Activated CD4-positive, alpha-beta T cell treated with anti-CD3 and anti-CD28 coated beads for 36 hours (primary cell): ENCODE results near the gene NOXA1. TPM values are rescaled to one million over a fixed set of nuclear protein-coding genes. Genes with fewer than 3 reads are reported as not detected.
"Not testable (repeated sequence)": the region's sequence is repeated elsewhere in the genome, so short reads cannot be mapped to it uniquely, and the experiment has no call there.

Experiments
- ATAC-seq: fragments of 200-7000 bp; cut with Tn5 transposase; one replicate; pipeline ENCODE4 v1.10.0; 2021; ENCODE audit warnings: mild to moderate bottlenecking, moderate library complexity
- CTCF ChIA-PET: fragments of 350-600 bp; sonication (Branson Sonifier 250); formaldehyde crosslinking; loops from one replicate; lab custom pipeline; 2021; ENCODE audit warnings: antibody characterized with exemption; lab: Charles Lee
- POLR2A ChIA-PET: fragments of 350-600 bp; sonication (Branson Sonifier 250); formaldehyde crosslinking; loops from one replicate; lab custom pipeline; 2021; ENCODE audit warnings: antibody characterized with exemption, inconsistent platforms; lab: Charles Lee
- DNase-seq: peaks from one replicate; pipeline ENCODE4 v3.0.0-alpha.2; 2020
- H3K27ac Mint-ChIP-seq: one replicate; pipeline ENCODE4 v1.8.0; 2021; ENCODE audit warnings: mixed read lengths
- H3K27me3 Mint-ChIP-seq: one replicate; pipeline ENCODE4 v1.8.0; 2021; ENCODE audit warnings: mixed read lengths
- H3K36me3 Mint-ChIP-seq: one replicate; pipeline ENCODE4 v1.8.0; 2021; ENCODE audit warnings: low read depth, mixed read lengths
- H3K4me1 Mint-ChIP-seq: one replicate; pipeline ENCODE4 v1.8.0; 2021; ENCODE audit warnings: mixed read lengths
- H3K4me3 Mint-ChIP-seq: one replicate; pipeline ENCODE4 v1.8.0; 2021; ENCODE audit warnings: mild to moderate bottlenecking, moderate library complexity, mixed read lengths
- H3K9me3 Mint-ChIP-seq: one replicate; pipeline ENCODE4 v1.8.0; 2021; ENCODE audit warnings: low read depth, mixed read lengths
- intact Hi-C, 2 experiments: fragments of 100-400 bp; cut with DNase I in 1 of 2; cut with micrococcal nuclease in 1 of 2; formaldehyde crosslinking; loops; one replicate each; pipeline versions ENCODE4 v1.14.2 to v1.15.1; 2022 to 2024; cut with DNase I, micrococcal nuclease
- total RNA-seq, 2 experiments: library from RNA; stranded (reverse); gene quantifications; one replicate each; pipeline ENCODE4 v1.2.3, GENCODE V29; 2021

NOXA1 gene
- total RNA-seq, 2 experiments from 2014 or later = 0.97 to 1.7 TPM

DNA sequence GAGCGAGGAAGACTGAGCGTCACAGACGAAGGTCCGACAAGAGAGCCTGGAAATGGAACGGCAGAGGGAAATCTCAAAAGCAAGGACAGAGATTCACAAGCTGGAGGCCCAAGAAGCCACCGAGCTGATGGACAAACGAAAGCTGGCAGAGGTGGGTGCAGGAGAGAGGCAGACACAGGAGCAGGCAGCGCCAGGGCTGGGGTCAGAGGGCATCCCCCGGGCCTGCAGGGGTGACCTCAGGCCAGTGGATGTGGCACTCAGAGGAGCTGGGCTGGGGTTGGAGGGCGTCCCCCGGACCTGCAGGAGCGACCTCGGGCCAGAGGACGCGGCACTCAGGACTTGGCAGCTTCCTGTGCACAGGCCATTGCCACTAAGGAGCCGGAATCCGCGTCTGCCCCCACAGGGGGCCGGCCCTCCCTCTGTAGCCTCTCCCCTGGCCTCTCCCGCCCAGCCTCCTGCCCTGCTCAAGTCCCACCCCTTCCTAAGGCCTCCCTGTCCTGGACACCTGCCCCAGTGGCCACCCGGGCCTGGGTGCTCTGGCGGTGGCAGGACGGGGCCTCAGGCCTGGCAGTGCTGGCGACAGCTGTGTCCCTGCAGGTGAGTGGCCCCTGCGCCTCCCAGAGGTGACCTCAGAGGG is 40.6 kb upstream of the NOXA1 start:
- DNase-seq (peak; percentile 4), ATAC-seq (no peak)
- Mint-ChIP-seq H3K4me3 (no peak overlapping the region), H3K4me1 (peaks cover 8% of the 10 kb centered on the region), H3K36me3 (no peaks in the 10 kb centered on the region), H3K27ac (no peak overlapping the region), H3K27me3 (no peaks in the 10 kb centered on the region), H3K9me3 (no peaks in the 10 kb centered on the region)
- intact Hi-C loops = no loop called here
- ChIA-PET POLR2A (no interaction called here), CTCF (interaction anchor here (0.7 kb wide), 1 partner anchor 158 kb away, joined by 4 read pairs; no protein-coding TSS in a partner anchor)

GRCh38 chr9:137383081-137383783 is 40.0 kb upstream of the NOXA1 start:
- no peaks in the 10 kb centered on the region for H3K9me3 Mint-ChIP-seq
- ATAC-seq (no peak), DNase-seq (peak; percentile 9)
- no peak overlapping the region for H3K27ac Mint-ChIP-seq
- ChIA-PET POLR2A (no interaction called here), CTCF (interaction anchor here (0.7 kb wide), 1 partner anchor 158 kb away, joined by 4 read pairs; no protein-coding TSS in a partner anchor)
- H3K4me1 Mint-ChIP-seq = peaks cover 11% of the 10 kb centered on the region
- no peaks in the 10 kb centered on the region for H3K36me3 Mint-ChIP-seq
- H3K4me3 Mint-ChIP-seq = no peak overlapping the region
- intact Hi-C loops = no loop called here
- no peaks in the 10 kb centered on the region for H3K27me3 Mint-ChIP-seq

GRCh38 chr9:137383784-137384756 is 39.1 kb upstream of the NOXA1 start:
- DNase-seq = no peak
- Mint-ChIP-seq H3K27ac (no peak overlapping the region), H3K9me3 (no peaks in the 10 kb centered on the region), H3K4me3 (no peak overlapping the region), H3K27me3 (no peaks in the 10 kb centered on the region), H3K36me3 (no peaks in the 10 kb centered on the region), H3K4me1 (peaks cover 11% of the 10 kb centered on the region)
- ChIA-PET CTCF (interaction anchor here (0.6 to 0.7 kb wide), 3 partner anchors 8 to 337 kb away, joined by 3 to 4 read pairs (median 3); no protein-coding TSS in a partner anchor), POLR2A (no interaction called here)
- intact Hi-C loops = no loop called here
- no peak for ATAC-seq

DNA sequence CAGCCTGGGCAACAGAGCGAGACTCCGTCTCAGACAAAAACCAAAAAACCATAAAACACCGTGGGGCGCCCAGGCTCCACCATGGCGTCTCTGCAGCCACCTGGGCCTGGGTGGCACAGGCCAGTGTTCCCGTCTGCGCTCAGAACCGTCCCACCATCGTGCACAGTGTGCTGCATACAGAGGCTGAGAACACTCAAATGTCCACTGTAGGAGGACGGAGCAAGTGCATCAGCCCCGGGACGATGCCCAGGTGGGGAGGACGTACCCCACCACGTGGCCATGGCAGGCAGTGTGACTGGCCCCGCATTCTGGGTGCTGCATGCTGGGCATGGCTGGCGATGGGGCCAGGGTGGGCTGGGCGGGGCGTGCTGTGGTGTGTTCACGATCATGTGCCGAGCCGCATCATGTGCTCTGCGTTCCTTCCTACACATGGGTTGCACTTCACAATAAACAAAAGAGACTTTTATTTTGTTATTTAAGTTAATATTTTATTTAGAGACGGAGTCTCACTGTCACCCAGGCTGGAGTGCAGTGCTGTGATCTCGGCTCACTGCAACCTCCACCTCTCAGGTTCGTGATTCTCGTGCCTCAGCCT is 38.0 kb upstream of the NOXA1 start:
- Mint-ChIP-seq H3K27me3 (no peaks in the 10 kb centered on the region), H3K36me3 (no peaks in the 10 kb centered on the region), H3K4me3 (no peak overlapping the region), H3K4me1 (peaks cover 11% of the 10 kb centered on the region), H3K9me3 (no peaks in the 10 kb centered on the region), H3K27ac (no peak overlapping the region)
- POLR2A ChIA-PET = no interaction called here
- ATAC-seq (no peak), DNase-seq (no peak)
- intact Hi-C loops = loop anchor here in 1 of 2 experiments (5.0 kb wide), 1 partner anchor 33 kb away; no protein-coding TSS in a partner anchor
- CTCF ChIA-PET = interaction anchor here (0.6 to 1.2 kb wide), 3 partner anchors 10 to 338 kb away, joined by 3 to 4 read pairs (median 3); no protein-coding TSS in a partner anchor

DNA sequence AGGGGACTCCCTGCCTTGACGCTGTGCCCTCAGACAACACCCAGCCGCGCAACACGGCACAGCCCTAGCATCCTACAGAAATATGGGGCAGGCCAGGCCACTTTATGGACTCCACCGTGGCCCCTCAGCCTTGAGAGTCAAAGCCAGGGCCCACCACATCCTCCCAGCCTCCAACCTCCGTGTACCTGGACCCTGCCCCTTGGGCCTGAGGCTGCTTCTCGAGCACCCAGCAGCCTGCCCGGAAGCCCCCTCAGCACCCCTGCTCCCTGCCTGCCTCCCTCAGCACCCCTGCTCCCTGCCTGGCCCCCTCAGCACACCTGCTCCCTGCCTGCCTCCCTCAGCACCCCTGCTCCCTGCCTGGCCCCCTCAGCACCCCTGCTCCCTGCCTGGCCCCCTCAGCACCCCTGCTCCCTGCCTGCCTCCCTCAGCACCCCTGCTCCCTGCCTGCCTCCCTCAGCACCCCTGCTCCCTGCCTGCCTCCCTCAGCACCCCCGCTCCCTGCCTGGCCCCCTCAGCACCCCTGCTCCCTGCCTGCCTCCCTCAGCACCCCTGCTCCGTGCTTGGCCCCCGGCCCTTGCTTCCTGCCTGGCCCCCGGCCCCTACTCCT is 36.6 kb upstream of the NOXA1 start:
- peak overlapping the region; percentile 67 for H3K27ac Mint-ChIP-seq
- H3K36me3 Mint-ChIP-seq, H3K4me3 Mint-ChIP-seq, H3K9me3 Mint-ChIP-seq, DNase-seq, ATAC-seq, H3K27me3 Mint-ChIP-seq, POLR2A ChIA-PET: not testable (repeated sequence)
- peaks cover 11% of the 10 kb centered on the region for H3K4me1 Mint-ChIP-seq
- intact Hi-C loops = loop anchor here in 1 of 2 experiments (5.0 kb wide), 1 partner anchor 34 kb away; no protein-coding TSS in a partner anchor
- CTCF ChIA-PET = interaction anchor here (1.2 kb wide), 2 partner anchors 11 to 12 kb away, joined by 3 to 6 read pairs; no protein-coding TSS in a partner anchor

DNA sequence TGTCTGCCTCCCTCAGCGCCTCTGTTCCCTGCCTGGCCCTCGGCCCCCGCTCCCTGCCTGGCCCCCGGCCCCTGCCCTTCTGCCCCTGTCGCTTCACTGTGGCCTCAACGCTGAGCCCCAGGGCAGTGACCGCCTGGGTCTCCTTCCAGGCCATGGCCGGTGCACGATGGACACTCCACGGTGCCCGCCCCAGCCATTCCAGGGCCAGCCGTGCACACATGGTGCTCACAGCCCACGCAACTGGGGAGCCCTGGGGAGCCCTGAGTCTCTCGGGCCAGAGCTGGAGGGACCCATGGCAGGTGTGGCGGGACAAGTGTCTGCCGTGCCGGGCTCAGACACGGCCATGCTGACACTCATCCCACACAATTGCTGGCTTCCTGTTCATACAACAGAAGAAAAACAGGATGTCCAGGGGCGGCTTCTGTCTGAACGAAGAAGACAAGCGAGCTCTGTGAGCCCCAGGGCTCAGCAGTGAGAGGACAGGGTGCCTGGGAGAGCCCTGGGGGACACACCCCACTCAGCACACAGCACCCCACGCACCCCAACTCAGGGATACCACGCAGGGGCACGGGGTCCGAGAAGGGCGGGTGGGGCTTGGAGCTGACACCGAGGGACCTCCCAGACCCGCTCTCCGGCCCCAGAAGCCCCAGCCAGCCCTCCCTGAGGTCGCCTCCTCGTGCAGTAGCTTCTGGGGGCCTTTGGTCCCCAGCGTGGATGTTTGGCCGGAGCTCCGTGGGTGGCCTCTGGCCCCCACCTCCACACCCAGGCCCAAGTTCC is 35.9 kb upstream of the NOXA1 start:
- ATAC-seq (peak; percentile 93), DNase-seq (peak; percentile 70)
- POLR2A ChIA-PET = interaction anchor here (1.1 kb wide), 1 partner anchor 14 kb away, joined by 3 read pairs; no protein-coding TSS in a partner anchor
- no peaks in the 10 kb centered on the region for H3K27me3 Mint-ChIP-seq
- H3K27ac Mint-ChIP-seq = peak overlapping the region; percentile 78
- H3K9me3 Mint-ChIP-seq = no peaks in the 10 kb centered on the region
- H3K4me1 Mint-ChIP-seq = peaks cover 11% of the 10 kb centered on the region
- intact Hi-C loops = loop anchor here in 1 of 2 experiments (5.0 kb wide), 1 partner anchor 35 kb away; no protein-coding TSS in a partner anchor
- CTCF ChIA-PET = interaction anchor here (1.2 kb wide), 1 partner anchor 10 kb away, joined by 6 read pairs; no protein-coding TSS in a partner anchor
- H3K36me3 Mint-ChIP-seq = no peaks in the 10 kb centered on the region
- no peak overlapping the region for H3K4me3 Mint-ChIP-seq

DNA sequence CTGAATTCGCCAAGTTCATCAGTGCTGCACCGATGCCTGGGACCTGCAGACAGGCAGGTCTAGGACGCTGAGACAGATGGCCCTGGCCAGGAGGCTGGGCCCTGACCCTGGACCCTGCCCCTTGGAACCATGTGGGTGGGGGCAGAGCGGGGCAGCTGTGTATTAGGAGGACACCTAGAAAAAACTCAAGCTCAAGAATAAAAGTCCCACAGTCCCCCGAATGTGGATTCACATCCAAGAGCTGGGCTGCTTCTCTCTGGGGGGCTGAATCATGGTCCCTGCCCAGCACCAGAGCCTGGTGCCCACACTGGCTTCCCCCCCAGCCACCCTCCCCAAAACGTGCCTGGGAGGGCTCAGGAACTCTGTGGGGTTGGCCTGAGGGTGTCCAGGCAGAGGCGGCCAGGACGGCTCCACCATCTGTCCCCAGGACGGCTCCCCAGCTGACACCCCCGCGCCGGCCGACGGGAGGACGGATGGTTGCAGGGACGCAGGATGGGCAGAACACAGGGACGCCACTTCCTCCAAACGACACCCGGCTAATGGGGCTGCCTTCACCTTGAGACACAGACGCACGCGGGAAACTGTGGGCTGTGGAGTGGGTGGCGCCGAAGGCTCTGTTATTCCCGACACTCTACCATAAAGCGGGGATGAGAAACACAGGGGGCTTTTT is 35.2 kb upstream of the NOXA1 start:
- Mint-ChIP-seq H3K4me1 (peaks cover 11% of the 10 kb centered on the region), H3K27me3 (no peaks in the 10 kb centered on the region), H3K36me3 (no peaks in the 10 kb centered on the region), H3K27ac (peak overlapping the region; percentile 74), H3K9me3 (no peaks in the 10 kb centered on the region), H3K4me3 (no peak overlapping the region)
- intact Hi-C loops = loop anchor here in 1 of 2 experiments (5.0 kb wide), 1 partner anchor 36 kb away; no protein-coding TSS in a partner anchor
- DNase-seq = no peak
- CTCF ChIA-PET = interaction anchor here (1.2 kb wide), 1 partner anchor 10 kb away, joined by 6 read pairs; no protein-coding TSS in a partner anchor
- POLR2A ChIA-PET = interaction anchor here (1.1 kb wide), 1 partner anchor 14 kb away, joined by 3 read pairs; no protein-coding TSS in a partner anchor
- ATAC-seq = no peak

DNA sequence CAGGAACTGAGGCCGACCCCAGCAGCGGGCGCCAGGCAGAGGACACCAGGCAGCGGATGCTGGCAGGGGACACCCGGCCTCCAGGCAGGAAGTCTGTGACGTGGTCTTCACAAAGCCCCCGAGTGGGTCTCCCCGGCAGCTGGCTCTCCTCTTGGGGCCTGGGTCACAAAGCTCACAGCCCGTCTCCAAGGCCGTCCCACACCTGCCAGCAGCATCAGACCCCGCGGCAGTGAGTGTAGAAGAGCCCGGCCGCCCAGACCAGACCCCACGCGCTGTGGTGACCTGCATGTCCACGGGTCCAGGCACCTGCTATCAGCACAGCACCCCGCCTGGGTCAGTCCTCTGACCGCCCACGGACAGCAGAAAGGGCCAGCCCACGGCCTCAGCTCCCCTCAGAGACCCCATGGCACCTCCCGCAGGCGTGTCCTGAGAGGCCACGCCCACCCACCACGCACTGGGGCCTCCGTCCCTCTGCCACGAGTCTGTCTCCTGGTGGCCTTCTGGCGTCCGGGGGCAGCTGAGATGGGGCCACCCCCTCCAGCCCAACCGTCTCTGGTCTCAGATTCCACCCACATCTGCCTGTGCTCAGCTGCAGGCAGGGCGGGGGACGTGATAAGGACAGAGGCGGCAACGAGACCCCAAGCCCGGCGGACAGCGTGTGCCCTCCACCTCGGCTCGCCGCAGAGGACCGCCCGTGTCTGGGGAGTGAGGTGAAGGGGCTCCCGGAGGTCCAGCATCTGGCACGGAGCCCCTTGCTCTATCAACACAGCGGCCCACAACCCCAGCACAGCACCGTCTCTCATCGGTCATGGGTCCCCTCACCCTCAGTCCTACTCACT is 34.4 kb upstream of the NOXA1 start:
- no peaks in the 10 kb centered on the region for H3K36me3 Mint-ChIP-seq
- peaks cover 11% of the 10 kb centered on the region for H3K4me1 Mint-ChIP-seq
- no peaks in the 10 kb centered on the region for H3K9me3 Mint-ChIP-seq
- DNase-seq = no peak
- ChIA-PET POLR2A (no interaction called here), CTCF (no interaction called here)
- H3K27ac Mint-ChIP-seq = peak overlapping the region; percentile 19
- intact Hi-C loops = loop anchor here in 1 of 2 experiments (5.0 kb wide), 1 partner anchor 37 kb away; no protein-coding TSS in a partner anchor
- ATAC-seq = no peak
- no peaks in the 10 kb centered on the region for H3K27me3 Mint-ChIP-seq
- no peak overlapping the region for H3K4me3 Mint-ChIP-seq

GRCh38 chr9:137389428-137389746 is 33.8 kb upstream of the NOXA1 start:
- Mint-ChIP-seq H3K4me3 (no peak overlapping the region), H3K9me3 (no peaks in the 10 kb centered on the region), H3K27me3 (no peaks in the 10 kb centered on the region), H3K27ac (no peak overlapping the region), H3K4me1 (peaks cover 11% of the 10 kb centered on the region), H3K36me3 (no peaks in the 10 kb centered on the region)
- ATAC-seq (no peak), DNase-seq (no peak)
- CTCF ChIA-PET = no interaction called here
- POLR2A ChIA-PET = no interaction called here
- intact Hi-C loops = loop anchor here in 1 of 2 experiments (5.0 kb wide), 1 partner anchor 37 kb away; no protein-coding TSS in a partner anchor
